Right lobe of liver (tissue), 4 donors: ENCODE data around the gene PIGA.

Experiments used
- POLR2A ChIP-seq: fragments of 450-650 bp; IDR thresholded peaks from one replicate; pipeline ENCODE4 v1.6.1; 2017; ENCODE audit warnings: antibody characterized with exemption, mild to moderate bottlenecking
- TF ChIP-seq, protein P1 (sequence below), 4 donors: fragments of 200-600 bp in 3 of 4; fragments of 450-650 bp in 1 of 4; IDR thresholded peaks; one replicate each; pipeline versions ENCODE4 v1.5.1 to v1.8.0; 2016 to 2022; ENCODE audit warnings: antibody characterized with exemption in 4 of 4, mild to moderate bottlenecking in 2 of 4
- donor health status: DM: no; HTN: no; CAD: no.
- donor health status: DM: no; HTN: no; CAD: no.
- donor health status: DM: no; HTN: yes; CAD: no.

DNA sequence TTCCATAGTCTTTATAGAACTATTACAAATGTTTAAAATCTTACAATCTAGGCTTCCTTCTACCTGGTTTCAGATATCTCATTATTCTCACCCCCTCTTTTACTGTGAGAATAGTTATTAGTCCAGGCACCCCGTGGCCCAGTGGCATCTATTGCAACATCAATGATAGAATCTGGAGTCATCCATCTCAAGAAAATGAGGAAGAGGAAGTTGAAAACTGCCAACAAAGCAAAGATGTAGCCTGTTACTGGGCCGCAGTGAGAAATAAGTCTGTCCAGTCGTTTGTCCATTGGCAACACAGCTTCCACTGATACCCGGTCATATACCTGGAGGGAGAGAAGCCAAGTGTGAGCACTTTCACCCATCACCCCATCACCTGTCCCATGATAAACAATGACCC, 13.9 kb downstream of the PIGA start:
- TF ChIP-seq POLR2A = no peak
- TF ChIP-seq, protein P1, sequence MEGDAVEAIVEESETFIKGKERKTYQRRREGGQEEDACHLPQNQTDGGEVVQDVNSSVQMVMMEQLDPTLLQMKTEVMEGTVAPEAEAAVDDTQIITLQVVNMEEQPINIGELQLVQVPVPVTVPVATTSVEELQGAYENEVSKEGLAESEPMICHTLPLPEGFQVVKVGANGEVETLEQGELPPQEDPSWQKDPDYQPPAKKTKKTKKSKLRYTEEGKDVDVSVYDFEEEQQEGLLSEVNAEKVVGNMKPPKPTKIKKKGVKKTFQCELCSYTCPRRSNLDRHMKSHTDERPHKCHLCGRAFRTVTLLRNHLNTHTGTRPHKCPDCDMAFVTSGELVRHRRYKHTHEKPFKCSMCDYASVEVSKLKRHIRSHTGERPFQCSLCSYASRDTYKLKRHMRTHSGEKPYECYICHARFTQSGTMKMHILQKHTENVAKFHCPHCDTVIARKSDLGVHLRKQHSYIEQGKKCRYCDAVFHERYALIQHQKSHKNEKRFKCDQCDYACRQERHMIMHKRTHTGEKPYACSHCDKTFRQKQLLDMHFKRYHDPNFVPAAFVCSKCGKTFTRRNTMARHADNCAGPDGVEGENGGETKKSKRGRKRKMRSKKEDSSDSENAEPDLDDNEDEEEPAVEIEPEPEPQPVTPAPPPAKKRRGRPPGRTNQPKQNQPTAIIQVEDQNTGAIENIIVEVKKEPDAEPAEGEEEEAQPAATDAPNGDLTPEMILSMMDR (IDR thresholded peaks at IDR 0.05) = no peak
